NCI-H2227 (cell line): ENCODE data around the gene GRB10.

Experiments
- DNase-seq: peaks from one replicate; lab custom pipeline; 2025; ENCODE audit not compliant: unreplicated experiment; lab: John Stamatoyannopoulos, UW

GRB10 gene

DNA sequence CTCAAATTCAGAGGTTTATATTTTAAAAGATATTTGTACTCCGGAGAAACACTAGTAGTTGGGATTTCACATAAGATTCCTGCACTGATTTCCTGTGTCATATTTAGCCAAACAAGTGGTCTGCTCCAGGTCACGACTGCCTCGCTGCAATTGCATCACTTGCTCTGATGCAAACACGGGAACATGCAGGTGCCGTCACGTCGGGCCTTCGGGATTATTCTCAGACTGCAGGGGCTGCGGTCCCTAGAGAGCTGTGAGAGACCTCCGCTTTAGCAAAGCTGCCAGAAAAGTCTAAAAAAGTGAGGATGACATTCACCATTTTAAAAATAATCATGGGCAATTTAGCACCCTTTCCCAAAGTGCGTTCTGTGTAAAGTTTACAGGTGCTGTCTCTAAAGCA is 124.0 kb downstream of the GRB10 start:
- DNase-seq: no peak

DNA sequence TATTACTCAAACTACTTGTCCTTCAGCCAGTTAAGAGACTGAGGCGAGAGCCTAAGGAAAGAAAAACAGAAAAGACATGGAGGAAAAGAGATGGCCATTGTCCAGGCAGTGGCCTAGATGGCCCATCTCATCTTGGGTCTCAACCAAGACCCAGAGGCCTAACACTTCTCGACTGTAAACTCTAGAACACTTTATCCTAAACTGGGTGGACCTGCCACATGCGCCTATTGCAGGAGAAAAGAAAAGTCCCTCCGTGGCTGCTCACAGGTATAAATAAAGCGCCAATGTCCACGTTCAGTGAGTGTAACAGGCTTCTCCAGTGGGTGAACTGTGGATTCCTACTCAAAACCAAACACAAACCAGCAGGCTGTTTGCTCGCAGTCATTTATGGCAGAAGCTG is 124.8 kb downstream of the GRB10 start:
- DNase-seq: no peak

DNA sequence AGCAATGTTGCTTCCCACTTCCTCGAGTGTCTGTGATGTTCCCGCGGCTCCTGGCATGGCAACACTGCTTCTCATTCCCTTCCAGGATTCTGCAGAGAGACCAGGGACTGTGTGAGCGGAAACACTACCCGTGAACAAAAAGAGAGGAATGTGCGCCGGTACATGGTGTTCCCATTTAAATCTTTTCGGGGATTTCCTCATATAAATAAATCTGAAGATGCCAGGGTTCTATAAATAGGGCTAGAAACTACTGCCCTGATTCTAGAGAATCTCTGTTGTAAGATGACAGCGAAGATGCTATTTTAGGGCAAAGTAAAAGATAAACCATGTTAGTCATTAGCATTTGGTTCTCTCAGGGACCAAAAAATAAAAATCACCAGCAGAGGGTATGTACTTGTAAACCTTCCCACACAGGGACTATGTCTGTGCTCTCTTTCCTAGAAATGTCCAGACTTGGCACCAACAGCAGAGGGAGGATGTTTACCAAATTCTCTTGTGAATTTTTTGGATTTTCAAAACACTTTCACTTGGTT is 125.3 kb downstream of the GRB10 start:
- DNase-seq: no peak

DNA sequence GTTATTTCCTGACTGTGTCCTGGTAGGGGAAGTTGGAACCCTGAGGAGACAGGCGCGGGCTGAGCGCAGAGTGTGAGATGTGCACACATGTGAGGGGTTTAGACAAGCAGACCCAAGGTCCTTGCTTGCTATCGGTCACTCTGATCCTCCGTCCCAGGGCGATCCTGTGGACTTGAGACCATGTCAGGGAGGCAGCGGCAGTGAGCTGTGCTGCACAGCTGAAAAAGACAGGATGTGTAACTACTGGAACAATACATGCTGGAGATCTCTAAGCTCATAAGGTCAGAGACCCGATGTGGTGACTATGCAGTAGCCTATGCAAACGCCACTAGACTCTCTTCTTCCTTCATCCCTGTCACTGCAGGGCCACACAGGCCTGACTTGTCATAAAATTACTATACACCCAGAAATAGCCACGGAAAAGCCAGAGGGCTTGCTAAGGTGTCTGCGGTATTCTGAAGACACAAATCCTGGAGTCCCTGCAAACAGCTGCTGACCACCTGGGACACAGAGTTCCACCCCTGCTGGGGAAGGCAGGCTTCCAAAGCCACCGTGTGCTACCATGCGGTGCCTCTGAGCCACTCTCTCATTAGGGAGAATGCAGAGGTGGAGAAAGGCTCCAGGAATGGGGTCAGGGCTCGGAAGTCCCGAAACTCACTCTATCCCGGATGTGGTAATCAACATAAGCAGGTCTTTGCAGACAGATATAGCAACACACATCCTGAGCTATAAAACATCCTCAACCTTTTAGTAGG is 126.4 kb downstream of the GRB10 start:
- no peak for DNase-seq

DNA sequence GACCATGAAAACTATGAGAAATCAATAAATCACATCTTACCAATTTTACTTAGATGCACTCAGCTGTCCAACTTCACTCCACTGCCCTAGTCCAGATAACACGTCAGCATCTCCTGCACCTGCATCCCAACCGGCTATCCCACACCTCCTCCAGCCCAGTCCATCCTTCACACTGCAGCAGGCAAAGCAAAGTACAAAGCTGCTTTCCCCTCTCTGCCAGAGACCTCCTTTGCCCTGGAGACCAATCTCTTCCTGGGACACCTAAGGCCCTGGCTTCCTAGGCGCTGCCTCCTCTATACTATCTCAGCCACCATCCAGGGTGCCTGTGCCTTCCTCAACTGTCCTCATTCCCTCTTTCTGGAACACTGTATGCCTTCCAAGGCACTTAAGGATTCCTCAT is 127.2 kb downstream of the GRB10 start:
- DNase-seq: no peak

DNA sequence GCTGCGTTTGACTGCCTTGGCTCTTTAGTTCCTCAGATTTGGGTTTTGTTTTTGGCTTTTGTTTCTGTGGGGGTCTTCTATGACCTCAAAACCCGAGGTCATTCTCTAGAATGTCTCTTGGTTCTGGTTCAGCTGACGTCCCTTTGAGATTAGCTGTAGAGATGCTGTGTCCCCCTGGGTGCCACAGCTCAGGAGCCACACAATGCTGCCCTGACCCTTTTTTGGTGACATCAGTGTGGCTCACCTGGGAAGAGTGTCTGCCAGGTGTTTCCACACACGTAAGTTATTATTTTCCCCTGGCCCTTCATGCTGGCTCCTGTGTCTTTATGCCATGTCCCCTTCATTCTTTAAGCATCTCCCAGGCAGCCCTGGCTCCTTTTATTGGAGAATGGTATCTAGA is 127.7 kb downstream of the GRB10 start:
- DNase-seq: no peak

DNA sequence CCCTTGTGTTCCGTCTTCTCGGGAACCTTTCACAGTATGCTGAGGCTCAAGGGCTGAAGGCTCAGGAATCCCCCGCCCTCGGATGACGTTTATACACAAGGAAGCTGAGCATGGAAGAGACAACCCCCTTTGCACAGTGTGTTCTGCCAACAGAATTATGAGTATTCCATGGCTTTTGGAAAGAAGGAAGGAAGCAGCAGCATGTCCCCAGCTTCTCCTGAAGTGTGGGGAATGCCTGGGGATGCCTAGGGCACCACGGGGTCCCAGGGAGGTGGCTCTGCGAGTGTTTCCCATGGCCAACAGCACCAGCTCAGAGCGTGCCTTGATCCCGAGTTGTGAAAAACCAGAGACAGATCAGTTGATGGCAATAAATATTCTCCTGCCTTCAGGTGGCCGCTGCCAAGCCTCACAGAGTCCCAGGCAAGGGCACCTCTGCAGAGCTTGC is 128.7 kb downstream of the GRB10 start:
- no peak for DNase-seq

DNA sequence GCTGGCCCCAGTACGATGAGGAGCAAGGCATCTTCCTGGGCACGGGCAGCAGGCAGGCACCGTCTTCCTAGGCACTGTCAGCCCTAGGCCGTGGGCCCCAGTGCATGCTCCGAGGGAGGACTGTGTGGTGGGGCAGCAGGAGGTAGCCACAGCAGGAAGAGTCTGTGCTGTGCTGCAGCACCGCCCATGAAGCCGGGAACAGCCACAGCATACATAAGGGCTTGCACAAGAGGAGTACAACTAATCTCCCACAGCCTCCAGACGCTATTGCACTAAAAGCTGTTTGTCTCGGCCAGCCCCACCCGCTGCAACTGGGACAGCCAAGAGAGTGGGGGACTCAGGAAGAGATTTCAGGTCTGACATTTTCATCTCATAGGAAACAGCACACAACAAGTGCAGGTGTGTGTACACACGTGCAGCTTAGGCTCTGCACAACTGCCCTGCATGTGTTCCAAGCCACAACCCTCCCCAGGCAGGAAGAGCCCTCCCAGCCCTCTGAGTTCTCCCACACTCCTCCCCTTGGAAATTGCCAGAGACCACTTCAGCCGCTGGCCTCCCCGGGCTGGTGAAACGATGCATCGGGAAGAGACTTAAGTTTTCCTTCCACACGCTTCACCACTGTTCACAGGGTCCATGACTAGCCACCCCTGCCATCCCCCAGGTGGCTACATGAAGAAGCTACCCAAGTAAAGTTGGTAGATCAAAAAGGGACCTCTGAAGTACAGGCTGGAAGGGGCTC is 129.4 kb downstream of the GRB10 start:
- DNase-seq: peak; percentile 7

DNA sequence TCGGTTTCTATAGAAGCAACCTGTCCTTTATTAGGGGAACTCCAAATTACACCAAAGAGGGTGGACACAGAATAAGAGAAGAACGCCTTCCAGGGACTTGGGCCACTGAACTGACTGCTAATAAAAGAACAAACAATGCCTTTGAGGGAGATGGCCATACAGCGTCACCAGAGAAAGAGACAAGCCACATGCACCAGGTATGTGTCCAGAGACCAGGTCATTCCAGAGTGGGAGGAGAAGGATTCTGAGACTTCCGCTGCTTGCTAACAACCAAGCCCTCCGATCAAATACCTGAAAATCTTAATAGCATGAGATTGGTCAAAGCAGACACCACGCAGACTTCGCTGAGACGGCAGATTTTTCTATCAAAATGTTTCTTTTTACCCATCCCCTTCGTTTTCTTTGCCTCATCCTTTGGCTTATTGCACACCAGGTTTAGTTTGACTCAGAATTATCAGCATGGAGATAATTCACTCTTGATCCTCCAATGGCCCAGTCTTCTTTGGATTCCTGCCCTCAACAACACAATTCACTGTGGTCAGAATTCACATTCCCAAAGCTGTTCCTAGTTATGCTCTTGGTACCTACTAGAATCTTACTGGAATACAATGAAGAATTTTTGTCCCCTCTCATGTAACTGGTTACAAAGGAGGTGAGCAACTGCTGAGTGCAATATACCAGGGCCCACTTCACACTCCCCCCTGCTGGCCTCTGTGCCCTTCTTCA is 130.1 kb downstream of the GRB10 start:
- no peak for DNase-seq

DNA sequence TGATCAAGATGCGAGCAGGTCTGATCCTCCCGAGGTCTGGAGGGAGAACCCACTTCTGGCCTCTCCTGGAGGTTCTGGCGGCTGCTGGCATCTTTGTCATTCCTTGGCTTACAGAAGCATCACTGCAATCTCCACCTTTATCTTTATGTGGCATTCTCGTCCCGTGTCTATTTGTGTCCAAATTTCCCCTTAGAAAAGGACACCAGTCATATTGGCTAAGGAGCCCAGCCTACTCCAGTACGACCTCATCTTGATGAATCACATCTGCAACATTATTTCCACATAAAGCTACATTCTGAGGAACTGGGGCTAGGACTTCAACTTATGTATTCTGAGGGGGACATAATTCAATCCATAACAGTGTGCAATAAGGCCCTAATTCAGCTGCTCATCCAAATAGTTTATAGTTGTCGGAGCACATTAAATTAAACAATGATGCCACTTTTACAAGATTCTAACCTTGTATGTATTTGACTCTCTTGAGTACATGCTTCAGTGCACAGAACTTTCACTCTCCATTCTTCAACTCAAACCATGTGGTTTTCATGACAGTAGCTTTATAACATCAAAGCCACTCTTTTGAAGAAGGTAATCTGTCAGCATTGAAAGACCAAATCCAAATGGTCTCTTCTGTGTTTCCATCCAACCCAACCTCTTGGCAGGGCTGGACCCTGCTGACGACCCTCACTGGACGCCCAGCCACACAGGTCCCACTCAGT is 131.3 kb downstream of the GRB10 start:
- no peak for DNase-seq

DNA sequence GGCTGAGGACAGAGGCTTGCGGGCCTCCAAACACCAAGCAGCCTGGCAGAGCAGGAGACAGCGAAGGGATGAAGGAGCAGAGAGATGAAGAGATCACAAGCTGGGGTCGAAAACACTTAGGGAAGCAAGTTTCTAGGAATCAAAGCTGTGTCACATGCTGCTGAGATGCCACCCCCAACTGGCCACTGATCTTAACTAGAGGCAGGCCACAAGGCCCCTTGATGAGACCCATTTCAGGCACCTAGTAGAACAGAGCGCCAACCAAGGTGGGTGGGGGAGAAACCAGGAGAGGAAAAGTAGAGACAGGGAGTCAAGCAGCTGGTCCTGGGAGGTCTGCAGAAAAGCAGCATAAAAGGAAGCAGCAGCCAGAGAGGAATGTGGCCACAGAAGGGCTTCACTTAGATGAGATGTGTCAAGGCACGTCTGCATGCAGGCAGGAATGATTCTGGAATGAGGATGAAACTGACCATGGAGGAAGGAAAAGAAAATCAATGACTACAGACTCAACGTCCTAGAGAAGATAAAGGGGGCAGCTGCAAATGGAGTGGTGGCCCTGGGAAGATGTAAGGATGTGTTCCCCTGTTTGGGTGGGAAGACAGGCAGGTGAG is 132.5 kb downstream of the GRB10 start:
- no peak for DNase-seq

DNA sequence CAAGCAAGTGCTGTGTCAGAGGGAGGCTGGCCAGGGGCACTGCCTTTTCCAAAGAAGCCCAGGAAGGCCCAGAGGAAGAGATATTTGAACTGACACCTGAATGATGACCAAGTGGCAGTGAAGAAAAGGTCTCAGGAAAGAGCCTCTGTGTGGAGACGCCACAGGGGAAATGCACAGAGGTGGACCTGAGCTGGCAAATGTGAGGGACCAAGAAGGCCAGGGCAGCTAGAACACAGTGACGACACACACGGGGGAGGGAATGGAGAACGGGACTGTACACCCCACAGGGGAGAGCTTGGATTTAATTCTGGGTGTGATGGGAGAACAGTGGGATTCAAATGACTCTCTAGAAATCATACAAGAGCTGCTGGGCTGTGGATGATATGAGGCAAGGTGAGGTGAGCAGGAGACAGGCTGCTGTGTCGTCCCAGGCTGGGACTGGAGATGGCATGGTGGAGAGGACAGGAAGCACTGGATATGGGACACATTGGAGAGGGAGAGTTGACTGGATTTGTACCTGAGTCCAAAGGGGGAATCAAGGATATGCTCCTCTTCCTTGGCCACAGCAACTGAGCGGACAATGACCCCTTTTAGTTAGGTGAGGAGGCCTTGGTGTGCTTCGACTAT is 133.3 kb downstream of the GRB10 start:
- no peak for DNase-seq

DNA sequence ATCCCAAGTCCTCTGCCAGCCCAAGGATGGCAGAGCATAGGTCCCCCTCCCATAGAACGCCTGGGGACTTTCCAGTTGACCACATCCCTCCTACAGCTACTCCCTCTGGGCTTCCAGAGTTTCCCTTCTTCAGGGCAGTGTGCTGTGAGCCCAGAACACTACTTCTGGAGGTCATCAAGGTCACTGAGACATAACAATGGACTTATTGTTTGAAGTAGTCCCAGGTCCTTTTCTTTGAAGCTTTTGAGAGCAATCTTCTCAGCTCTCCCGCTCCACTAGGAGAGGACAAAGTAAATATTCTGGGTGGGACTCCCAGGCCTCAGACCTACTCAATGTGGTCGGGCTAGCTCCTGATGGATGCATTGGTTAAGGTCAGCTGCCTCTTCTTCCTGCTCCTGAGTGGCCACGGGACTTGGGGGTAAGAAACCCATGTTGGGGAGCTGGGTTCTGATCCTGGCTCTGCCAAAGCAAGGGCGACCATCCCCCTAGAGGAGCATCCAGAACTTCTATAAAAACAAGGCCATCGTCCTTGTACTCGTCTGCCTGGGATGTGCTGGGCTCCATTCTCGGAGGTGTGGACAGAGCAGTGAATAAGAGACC is 134.0 kb downstream of the GRB10 start:
- no peak for DNase-seq

DNA sequence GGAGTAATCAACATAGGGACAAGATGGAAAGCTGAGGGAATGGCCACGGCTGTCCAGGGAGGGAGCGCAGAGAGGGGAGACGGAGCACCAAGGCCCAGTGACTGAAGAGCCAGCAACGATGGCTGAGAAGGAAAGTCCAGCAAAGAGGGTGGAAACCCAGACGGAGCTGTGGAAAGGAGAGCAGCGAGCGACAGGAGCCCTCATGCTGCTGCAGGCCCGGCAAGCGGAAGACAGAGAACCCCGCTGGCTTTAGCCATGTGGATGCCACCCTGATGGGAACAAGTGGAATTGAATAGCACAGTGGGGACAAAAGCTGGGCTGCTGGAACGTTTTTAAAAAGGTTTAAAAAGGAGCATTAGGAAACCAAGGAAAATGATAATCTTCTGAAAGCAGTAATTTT is 134.6 kb downstream of the GRB10 start:
- no peak for DNase-seq

DNA sequence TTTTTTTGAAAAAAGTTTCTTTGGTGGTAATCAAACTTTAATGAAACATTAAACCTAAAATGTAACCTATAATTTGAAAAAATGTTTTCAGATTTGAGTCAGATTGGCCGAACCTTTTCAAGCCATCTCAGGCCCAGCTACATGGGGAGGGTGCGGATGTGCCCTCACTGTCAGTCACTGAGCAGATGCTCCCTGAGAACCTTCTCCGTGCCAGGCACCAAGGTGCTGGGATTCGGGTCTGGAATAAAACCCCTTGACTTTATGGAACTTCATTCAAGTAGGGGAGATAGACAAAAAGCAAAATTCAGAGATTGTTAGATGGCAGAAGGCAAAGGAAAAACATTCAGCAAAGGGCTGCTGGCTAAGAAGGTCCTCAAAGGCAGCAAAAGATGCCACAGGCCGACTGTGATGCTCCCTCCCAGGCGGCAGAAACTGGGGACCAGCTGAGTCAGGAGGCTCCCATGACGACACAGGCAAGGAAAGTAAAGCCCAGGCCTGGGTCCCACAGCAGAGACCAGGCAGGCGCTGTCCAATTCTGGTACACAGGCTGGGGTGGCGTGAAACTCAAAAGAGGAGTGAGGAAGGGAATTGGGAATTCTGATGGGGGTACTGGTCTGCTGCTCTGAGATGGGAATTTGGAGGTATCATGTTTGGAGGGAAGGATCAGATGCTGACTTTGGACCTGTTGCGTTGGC is 135.3 kb downstream of the GRB10 start:
- no peak for DNase-seq

DNA sequence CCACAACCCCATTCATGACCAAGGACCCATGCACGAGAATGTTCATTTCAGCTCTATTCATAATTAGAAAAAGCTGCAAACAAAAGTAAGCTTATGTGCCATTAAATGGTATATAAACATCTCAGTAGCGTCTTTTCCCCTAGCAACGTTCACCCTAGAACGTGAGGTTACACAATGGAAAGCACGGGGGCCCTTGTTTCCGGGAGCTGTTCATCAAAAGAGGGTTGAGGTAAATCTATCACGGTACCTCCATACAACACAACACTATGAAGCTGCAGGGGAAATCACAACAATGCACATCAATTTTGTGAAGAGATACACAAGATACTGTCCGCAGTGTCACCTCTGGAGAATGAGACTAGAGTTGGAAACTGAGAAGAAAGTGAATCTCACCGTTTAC is 136.6 kb downstream of the GRB10 start:
- DNase-seq: no peak

DNA sequence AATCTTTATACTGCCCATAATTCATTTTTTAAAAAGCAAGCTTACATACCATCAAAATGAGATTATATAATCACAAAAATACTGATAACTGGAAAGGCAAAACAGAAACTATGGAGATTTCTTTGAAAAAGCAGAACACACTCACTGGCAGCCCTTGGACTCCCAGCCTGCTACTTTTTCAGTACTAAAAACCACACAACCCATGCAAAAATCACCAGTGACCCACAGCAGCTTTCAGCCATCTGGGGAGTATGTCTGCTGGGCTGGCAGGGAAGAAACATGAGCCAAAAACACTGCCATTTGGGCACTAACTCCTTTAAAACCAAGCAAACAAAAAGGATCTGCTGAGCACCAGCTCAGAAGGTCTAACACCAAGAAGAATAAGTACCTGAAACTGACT is 137.5 kb downstream of the GRB10 start:
- no peak for DNase-seq

DNA sequence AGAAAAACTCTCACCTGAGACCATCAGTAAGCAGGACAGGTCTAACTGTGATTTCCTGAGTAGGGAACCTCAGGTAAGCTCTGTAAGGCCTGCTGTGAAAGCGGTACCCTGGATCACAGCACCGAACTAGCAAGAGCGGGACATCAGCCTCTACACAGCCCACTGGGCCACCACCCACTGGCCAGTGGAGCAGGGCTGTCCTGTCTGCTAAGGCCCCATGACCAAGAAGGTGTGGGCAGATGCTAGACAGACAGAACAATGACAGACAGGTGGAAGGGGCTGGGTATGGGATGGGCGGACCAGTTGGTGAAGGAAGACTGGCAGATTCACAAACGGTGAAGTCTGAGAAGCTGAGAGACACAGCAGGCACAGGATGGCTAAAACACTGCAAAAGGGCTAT is 138.1 kb downstream of the GRB10 start:
- DNase-seq: no peak

DNA sequence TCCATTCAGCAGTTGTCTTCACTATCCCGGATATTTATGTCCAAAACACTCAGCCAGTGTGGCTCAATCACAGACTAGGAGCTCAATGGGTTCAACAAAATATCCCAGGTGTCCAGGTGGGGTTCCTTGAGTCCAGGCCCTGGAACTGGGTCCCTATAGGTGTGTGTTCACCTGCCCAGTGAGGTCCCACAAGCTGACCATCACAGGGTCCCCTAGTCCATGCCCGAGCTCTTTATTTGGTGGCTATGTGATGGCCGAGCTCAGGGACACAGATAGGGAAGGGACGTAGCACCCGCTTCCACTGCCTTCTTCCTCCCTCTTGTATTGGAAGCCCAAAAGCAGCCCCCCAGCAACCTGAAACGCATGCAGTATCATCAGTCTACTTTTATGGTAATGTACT is 138.6 kb downstream of the GRB10 start:
- DNase-seq: no peak
